ENCODE measurements around the gene FAM118B.
A peak's percentile ranks its signal among the peaks of the same experiment; 100 is the strongest.

FAM118B gene

GRCh38 chr11:126267650-126268049, 56.1 kb downstream of the FAM118B start:
- H3K36me3 ChIP-seq (ENCODE audit: control insufficient read depth in 1 of 2, insufficient read depth in 2 of 2, low read length in 2 of 2): peaks cover 42 to 46% of the 10 kb centered on the region in 2 donors
- H3K4me3 ChIP-seq (ENCODE audit: low read depth in 1 of 2, low read length in 2 of 2): peak overlapping the region; percentile 87 to 95
- peaks cover 16 to 18% of the 10 kb centered on the region in 2 donors for H3K4me1 ChIP-seq (ENCODE audit: control insufficient read depth in 1 of 2, insufficient read depth in 2 of 2, low read length in 2 of 2)
- no peak overlapping the region for H3K27ac ChIP-seq (ENCODE audit: low read depth, low read length)
- no peaks in the 10 kb centered on the region for H3K9me3 ChIP-seq (ENCODE audit: control insufficient read depth in 1 of 2, low read length in 2 of 2)
- H3K27me3 ChIP-seq (ENCODE audit: control insufficient read depth in 1 of 2, insufficient read depth in 2 of 2, low read length in 2 of 2): no peaks in the 10 kb centered on the region
- H3K9ac ChIP-seq (ENCODE audit: low read depth in 1 of 2, low read length in 2 of 2): peak overlapping the region; percentile 56 to 87

GRCh38 chr11:126268361-126268707, 56.8 kb downstream of the FAM118B start:
- peak overlapping the region; percentile 56 to 87 for H3K9ac ChIP-seq (ENCODE audit: low read depth in 1 of 2, low read length in 2 of 2)
- peaks cover 39 to 46% of the 10 kb centered on the region in 2 donors for H3K36me3 ChIP-seq (ENCODE audit: control insufficient read depth in 1 of 2, insufficient read depth in 2 of 2, low read length in 2 of 2)
- no peaks in the 10 kb centered on the region for H3K9me3 ChIP-seq (ENCODE audit: control insufficient read depth in 1 of 2, low read length in 2 of 2)
- peaks cover 16 to 18% of the 10 kb centered on the region in 2 donors for H3K4me1 ChIP-seq (ENCODE audit: control insufficient read depth in 1 of 2, insufficient read depth in 2 of 2, low read length in 2 of 2)
- H3K27me3 ChIP-seq (ENCODE audit: control insufficient read depth in 1 of 2, insufficient read depth in 2 of 2, low read length in 2 of 2): no peaks in the 10 kb centered on the region
- peak overlapping the region; percentile 87 to 95 for H3K4me3 ChIP-seq (ENCODE audit: low read depth in 1 of 2, low read length in 2 of 2)
- H3K27ac ChIP-seq (ENCODE audit: low read depth, low read length): peak overlapping the region; percentile 79

- Histone ChIP-seq H3K9ac (ENCODE audit: low read depth in 1 of 2, low read length in 2 of 2) (peak within 1 kb of the TSS; percentile 89 to 94), H3K36me3 (ENCODE audit: control insufficient read depth in 1 of 2, insufficient read depth in 2 of 2, low read length in 2 of 2) (peaks cover 33 to 46% of the 10 kb centered on the region in 2 donors), H3K9me3 (ENCODE audit: control insufficient read depth in 1 of 2, low read length in 2 of 2) (no peaks in the 10 kb centered on the region)
Observed at GRCh38 chr11:126268708-126269579, 57.4 kb downstream of the FAM118B start, which contains the start of the genes FOXRED1 and SRPRA. Gene FOXRED1, plus strand, starts transcription at chr11:126269154. Its CDS starts 53 bp downstream, at chr11:126269207. Gene SRPRA, minus strand, starts transcription at chr11:126268895. Its CDS starts 91 bp downstream, at chr11:126268804.

GRCh38 chr11:126277322-126277721, 65.7 kb downstream of the FAM118B start:
- Histone ChIP-seq H3K9ac (ENCODE audit: low read depth in 1 of 2, low read length in 2 of 2) (no peak overlapping the region), H3K27me3 (ENCODE audit: control insufficient read depth in 1 of 2, insufficient read depth in 2 of 2, low read length in 2 of 2) (no peaks in the 10 kb centered on the region), H3K36me3 (ENCODE audit: control insufficient read depth in 1 of 2, insufficient read depth in 2 of 2, low read length in 2 of 2) (peaks cover 14 to 43% of the 10 kb centered on the region in 2 donors), H3K4me1 (ENCODE audit: control insufficient read depth in 1 of 2, insufficient read depth in 2 of 2, low read length in 2 of 2) (peaks cover 6 to 10% of the 10 kb centered on the region in 2 donors), H3K27ac (ENCODE audit: low read depth, low read length) (no peak overlapping the region), H3K9me3 (ENCODE audit: control insufficient read depth in 1 of 2, low read length in 2 of 2) (no peaks in the 10 kb centered on the region), H3K4me3 (ENCODE audit: low read depth in 1 of 2, low read length in 2 of 2) (no peak overlapping the region)

More at GRCh38 chr11:126268708-126269579, 57.4 kb downstream of the FAM118B start, which contains the start of the genes FOXRED1 and SRPRA:
- Histone ChIP-seq H3K27ac (ENCODE audit: low read depth, low read length) (peak within 1 kb of the TSS; percentile 79), H3K4me1 (ENCODE audit: control insufficient read depth in 1 of 2, insufficient read depth in 2 of 2, low read length in 2 of 2) (peaks cover 16 to 18% of the 10 kb centered on the region in 2 donors), H3K27me3 (ENCODE audit: control insufficient read depth in 1 of 2, insufficient read depth in 2 of 2, low read length in 2 of 2) (no peaks in the 10 kb centered on the region), H3K4me3 (ENCODE audit: low read depth in 1 of 2, low read length in 2 of 2) (peak within 1 kb of the TSS; percentile 93 to 95)

- no peak overlapping the region for H3K4me3 ChIP-seq (ENCODE audit: low read depth in 1 of 2, low read length in 2 of 2)
- H3K4me1 ChIP-seq (ENCODE audit: control insufficient read depth in 1 of 2, insufficient read depth in 2 of 2, low read length in 2 of 2): peaks cover 6 to 13% of the 10 kb centered on the region in 2 donors
- no peaks in the 10 kb centered on the region for H3K9me3 ChIP-seq (ENCODE audit: control insufficient read depth in 1 of 2, low read length in 2 of 2)
- no peak overlapping the region for H3K9ac ChIP-seq (ENCODE audit: low read depth in 1 of 2, low read length in 2 of 2)
- no peak overlapping the region for H3K27ac ChIP-seq (ENCODE audit: low read depth, low read length)
- H3K36me3 ChIP-seq (ENCODE audit: control insufficient read depth in 1 of 2, insufficient read depth in 2 of 2, low read length in 2 of 2): peaks cover 10 to 40% of the 10 kb centered on the region in 2 donors
- no peaks in the 10 kb centered on the region for H3K27me3 ChIP-seq (ENCODE audit: control insufficient read depth in 1 of 2, insufficient read depth in 2 of 2, low read length in 2 of 2)
Observed at GRCh38 chr11:126277780-126278179, 66.2 kb downstream of the FAM118B start.

GRCh38 chr11:126279191-126279590, 67.6 kb downstream of the FAM118B start:
- H3K27ac ChIP-seq (ENCODE audit: low read depth, low read length): no peak overlapping the region
- H3K9me3 ChIP-seq (ENCODE audit: control insufficient read depth in 1 of 2, low read length in 2 of 2): no peaks in the 10 kb centered on the region
- H3K4me1 ChIP-seq (ENCODE audit: control insufficient read depth in 1 of 2, insufficient read depth in 2 of 2, low read length in 2 of 2): peaks cover 14 to 19% of the 10 kb centered on the region in 2 donors
- H3K27me3 ChIP-seq (ENCODE audit: control insufficient read depth in 1 of 2, insufficient read depth in 2 of 2, low read length in 2 of 2): no peaks in the 10 kb centered on the region
- H3K9ac ChIP-seq (ENCODE audit: low read depth in 1 of 2, low read length in 2 of 2): no peak overlapping the region
- H3K4me3 ChIP-seq (ENCODE audit: low read depth in 1 of 2, low read length in 2 of 2): no peak overlapping the region
- peaks cover 9 to 27% of the 10 kb centered on the region in 2 donors for H3K36me3 ChIP-seq (ENCODE audit: control insufficient read depth in 1 of 2, insufficient read depth in 2 of 2, low read length in 2 of 2)

GRCh38 chr11:126280595-126280994, 69.0 kb downstream of the FAM118B start:
- Histone ChIP-seq H3K4me1 (ENCODE audit: control insufficient read depth in 1 of 2, insufficient read depth in 2 of 2, low read length in 2 of 2) (peaks cover 16 to 27% of the 10 kb centered on the region in 2 donors), H3K36me3 (ENCODE audit: control insufficient read depth in 1 of 2, insufficient read depth in 2 of 2, low read length in 2 of 2) (peaks cover 9 to 17% of the 10 kb centered on the region in 2 donors), H3K27ac (ENCODE audit: low read depth, low read length) (no peak overlapping the region), H3K27me3 (ENCODE audit: control insufficient read depth in 1 of 2, insufficient read depth in 2 of 2, low read length in 2 of 2) (no peaks in the 10 kb centered on the region), H3K9ac (ENCODE audit: low read depth in 1 of 2, low read length in 2 of 2) (no peak overlapping the region), H3K4me3 (ENCODE audit: low read depth in 1 of 2, low read length in 2 of 2) (no peak overlapping the region), H3K9me3 (ENCODE audit: control insufficient read depth in 1 of 2, low read length in 2 of 2) (no peaks in the 10 kb centered on the region)

- Histone ChIP-seq H3K4me3 (ENCODE audit: low read depth in 1 of 2, low read length in 2 of 2) (no peak overlapping the region), H3K27ac (ENCODE audit: low read depth, low read length) (no peak overlapping the region), H3K9me3 (ENCODE audit: control insufficient read depth in 1 of 2, low read length in 2 of 2) (no peaks in the 10 kb centered on the region), H3K4me1 (ENCODE audit: control insufficient read depth in 1 of 2, insufficient read depth in 2 of 2, low read length in 2 of 2) (peaks cover 16 to 27% of the 10 kb centered on the region in 2 donors), H3K9ac (ENCODE audit: low read depth in 1 of 2, low read length in 2 of 2) (no peak overlapping the region), H3K27me3 (ENCODE audit: control insufficient read depth in 1 of 2, insufficient read depth in 2 of 2, low read length in 2 of 2) (no peaks in the 10 kb centered on the region), H3K36me3 (ENCODE audit: control insufficient read depth in 1 of 2, insufficient read depth in 2 of 2, low read length in 2 of 2) (peaks cover 9 to 12% of the 10 kb centered on the region in 2 donors)
Observed at GRCh38 chr11:126281245-126281644, 69.7 kb downstream of the FAM118B start.

GRCh38 chr11:126281666-126282175, 70.1 kb downstream of the FAM118B start:
- Histone ChIP-seq H3K4me3 (ENCODE audit: low read depth in 1 of 2, low read length in 2 of 2) (peak overlapping the region in 1 of 2 donors; percentile 87), H3K9ac (ENCODE audit: low read depth in 1 of 2, low read length in 2 of 2) (peak overlapping the region in 1 of 2 donors; percentile 85)

GRCh38 chr11:126282361-126282735, 70.8 kb downstream of the FAM118B start:
- Histone ChIP-seq H3K9me3 (ENCODE audit: control insufficient read depth in 1 of 2, low read length in 2 of 2) (no peaks in the 10 kb centered on the region), H3K27ac (ENCODE audit: low read depth, low read length) (peak overlapping the region; percentile 70), H3K9ac (ENCODE audit: low read depth in 1 of 2, low read length in 2 of 2) (peak overlapping the region; percentile 85 to 89), H3K36me3 (ENCODE audit: control insufficient read depth in 1 of 2, insufficient read depth in 2 of 2, low read length in 2 of 2) (peaks cover 4 to 11% of the 10 kb centered on the region in 2 donors), H3K4me3 (ENCODE audit: low read depth in 1 of 2, low read length in 2 of 2) (peak overlapping the region; percentile 76 to 87), H3K27me3 (ENCODE audit: control insufficient read depth in 1 of 2, insufficient read depth in 2 of 2, low read length in 2 of 2) (no peaks in the 10 kb centered on the region), H3K4me1 (ENCODE audit: control insufficient read depth in 1 of 2, insufficient read depth in 2 of 2, low read length in 2 of 2) (peaks cover 16 to 27% of the 10 kb centered on the region in 2 donors)

More at GRCh38 chr11:126281666-126282175, 70.1 kb downstream of the FAM118B start:
- Histone ChIP-seq H3K27ac (ENCODE audit: low read depth, low read length) (no peak overlapping the region), H3K27me3 (ENCODE audit: control insufficient read depth in 1 of 2, insufficient read depth in 2 of 2, low read length in 2 of 2) (no peaks in the 10 kb centered on the region), H3K4me1 (ENCODE audit: control insufficient read depth in 1 of 2, insufficient read depth in 2 of 2, low read length in 2 of 2) (peaks cover 16 to 27% of the 10 kb centered on the region in 2 donors), H3K36me3 (ENCODE audit: control insufficient read depth in 1 of 2, insufficient read depth in 2 of 2, low read length in 2 of 2) (peaks cover 9 to 14% of the 10 kb centered on the region in 2 donors), H3K9me3 (ENCODE audit: control insufficient read depth in 1 of 2, low read length in 2 of 2) (no peaks in the 10 kb centered on the region)

All from duodenal mucosa (tissue), 2 donors.